ENCODE data around the gene LRRN2.

Gene LRRN2

GRCh38 chr1:204584699-204585372 is 100.7 kb downstream of the LRRN2 start:
- H3K27me3 ChIP-seq, result no peaks in the 10 kb centered on the region
- TF ChIP-seq, protein P1, sequence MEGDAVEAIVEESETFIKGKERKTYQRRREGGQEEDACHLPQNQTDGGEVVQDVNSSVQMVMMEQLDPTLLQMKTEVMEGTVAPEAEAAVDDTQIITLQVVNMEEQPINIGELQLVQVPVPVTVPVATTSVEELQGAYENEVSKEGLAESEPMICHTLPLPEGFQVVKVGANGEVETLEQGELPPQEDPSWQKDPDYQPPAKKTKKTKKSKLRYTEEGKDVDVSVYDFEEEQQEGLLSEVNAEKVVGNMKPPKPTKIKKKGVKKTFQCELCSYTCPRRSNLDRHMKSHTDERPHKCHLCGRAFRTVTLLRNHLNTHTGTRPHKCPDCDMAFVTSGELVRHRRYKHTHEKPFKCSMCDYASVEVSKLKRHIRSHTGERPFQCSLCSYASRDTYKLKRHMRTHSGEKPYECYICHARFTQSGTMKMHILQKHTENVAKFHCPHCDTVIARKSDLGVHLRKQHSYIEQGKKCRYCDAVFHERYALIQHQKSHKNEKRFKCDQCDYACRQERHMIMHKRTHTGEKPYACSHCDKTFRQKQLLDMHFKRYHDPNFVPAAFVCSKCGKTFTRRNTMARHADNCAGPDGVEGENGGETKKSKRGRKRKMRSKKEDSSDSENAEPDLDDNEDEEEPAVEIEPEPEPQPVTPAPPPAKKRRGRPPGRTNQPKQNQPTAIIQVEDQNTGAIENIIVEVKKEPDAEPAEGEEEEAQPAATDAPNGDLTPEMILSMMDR (IDR thresholded peaks at IDR 0.05; ENCODE audit: low read depth, low read length), result no peak
- peak; percentile 63 for DNase-seq
- peaks cover 21% of the 10 kb centered on the region for H3K4me1 ChIP-seq
- H3K4me3 ChIP-seq (ENCODE audit: low read depth, low read length), result no peak overlapping the region
- H3K9me3 ChIP-seq, result no peaks in the 10 kb centered on the region
- H3K36me3 ChIP-seq, result no peaks in the 10 kb centered on the region

- TF ChIP-seq, protein P1 (IDR thresholded peaks at IDR 0.05; ENCODE audit: low read depth, low read length), result no peak
- Histone ChIP-seq H3K4me1 (peaks cover 23% of the 10 kb centered on the region), H3K27me3 (no peaks in the 10 kb centered on the region), H3K9me3 (no peaks in the 10 kb centered on the region), H3K4me3 (ENCODE audit: low read depth, low read length) (no peak overlapping the region), H3K36me3 (no peaks in the 10 kb centered on the region)
- peak; percentile 67 for DNase-seq
Measured at GRCh38 chr1:204583909-204584632, 101.5 kb downstream of the LRRN2 start.

DNA sequence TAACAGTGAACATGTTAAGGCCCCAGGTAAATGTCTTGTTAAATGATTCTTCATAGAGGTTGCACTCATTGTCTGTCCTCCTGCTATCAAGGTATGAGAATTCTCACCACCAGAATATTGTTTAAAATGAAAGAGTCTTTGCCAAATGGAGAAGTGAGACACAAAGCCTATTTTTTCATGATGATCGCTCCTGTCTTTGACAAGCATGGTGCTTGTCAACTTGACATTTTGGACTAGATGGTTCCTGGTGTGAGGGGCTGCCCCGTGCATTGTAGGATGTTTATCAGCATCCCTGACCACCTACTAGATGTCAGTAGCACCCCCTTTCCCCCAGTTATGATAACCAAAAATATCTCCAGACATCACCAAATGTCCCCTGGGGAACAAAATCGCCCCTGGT is 103.8 kb downstream of the LRRN2 start:
- Histone ChIP-seq H3K36me3 (no peaks in the 10 kb centered on the region), H3K4me1 (peaks cover 28% of the 10 kb centered on the region), H3K27me3 (no peaks in the 10 kb centered on the region), H3K4me3 (ENCODE audit: low read depth, low read length) (no peak overlapping the region), H3K9me3 (no peaks in the 10 kb centered on the region)
- no peak for DNase-seq
- TF ChIP-seq, protein P1 (IDR thresholded peaks at IDR 0.05; ENCODE audit: low read depth, low read length), result no peak

DNA sequence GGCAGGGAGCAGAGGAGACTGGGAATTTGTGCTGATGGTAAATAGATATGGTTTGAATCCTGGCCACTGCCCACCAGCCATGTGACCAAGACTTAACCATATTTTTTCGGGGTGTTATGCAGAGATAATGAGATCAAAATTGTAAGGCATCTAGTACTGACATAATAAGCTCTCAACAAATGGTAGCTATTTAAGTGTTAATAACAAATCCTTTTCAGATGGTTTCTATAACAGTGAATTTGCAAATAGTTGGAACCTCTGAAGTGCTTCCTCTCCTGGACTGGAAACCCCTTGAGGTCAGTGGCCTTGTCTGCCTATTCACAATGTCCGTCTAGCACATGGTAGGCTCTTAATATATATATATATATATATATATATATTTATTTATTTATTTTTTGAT is 104.7 kb downstream of the LRRN2 start:
- Histone ChIP-seq H3K27me3 (no peaks in the 10 kb centered on the region), H3K9me3 (no peaks in the 10 kb centered on the region), H3K4me3 (ENCODE audit: low read depth, low read length) (no peak overlapping the region), H3K36me3 (no peaks in the 10 kb centered on the region), H3K4me1 (peaks cover 37% of the 10 kb centered on the region)
- no peak for DNase-seq
- TF ChIP-seq, protein P1 (IDR thresholded peaks at IDR 0.05; ENCODE audit: low read depth, low read length), result no peak

DNA sequence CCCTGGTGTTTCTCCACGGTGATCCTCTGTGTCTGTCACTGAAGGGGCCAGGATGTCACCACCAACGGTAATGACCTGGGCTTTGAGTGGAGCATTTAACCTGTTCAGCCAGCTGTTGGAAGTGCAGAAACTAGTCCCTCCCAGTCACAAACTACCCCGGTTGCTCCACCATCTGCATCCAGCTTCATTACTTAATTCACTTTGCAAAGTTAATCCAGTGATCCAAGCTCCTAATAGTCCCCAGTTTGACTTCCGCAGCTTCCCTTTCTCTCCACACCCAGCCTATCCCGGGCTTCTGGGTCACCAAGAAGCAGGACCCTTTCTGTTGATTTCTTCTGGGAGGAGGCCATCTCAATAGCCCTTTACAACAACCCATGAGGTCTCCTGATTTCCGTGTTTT is 105.9 kb downstream of the LRRN2 start:
- Histone ChIP-seq H3K4me1 (peaks cover 35% of the 10 kb centered on the region), H3K27me3 (no peaks in the 10 kb centered on the region), H3K36me3 (no peaks in the 10 kb centered on the region), H3K4me3 (ENCODE audit: low read depth, low read length) (no peak overlapping the region), H3K9me3 (no peaks in the 10 kb centered on the region)
- TF ChIP-seq, protein P1 (IDR thresholded peaks at IDR 0.05; ENCODE audit: low read depth, low read length), result no peak
- no peak for DNase-seq
